Heart right ventricle (tissue), 16 donors: ENCODE results near the gene TNFRSF21. TPM values are rescaled to one million over a fixed set of nuclear protein-coding genes. Genes with fewer than 3 reads are reported as not detected.

Experiments used
- ATAC-seq, 8 donors: fragments of 200-7000 bp; cut with Tn5 transposase; one replicate each; pipeline ENCODE4 v1.9.1; 2020; ENCODE audit warnings: mild to moderate bottlenecking in 8 of 8, moderate library complexity in 8 of 8, moderate number of reproducible peaks in 1 of 8
- DNase-seq, 2 donors: peaks; one replicate each; pipeline ENCODE4 v3.0.0-alpha.2; 2020
- H3K27ac ChIP-seq, 10 donors: fragments of 200-600 bp; sonication (generic) in 2 of 10; one replicate each; pipeline versions ENCODE4 v1.5.0 to v1.8.0; 2020 to 2022; ENCODE audit warnings: mild to moderate bottlenecking in 3 of 10
- H3K27me3 ChIP-seq, 7 donors: fragments of 200-600 bp; one replicate each; pipeline ENCODE4 v1.8.0; 2021 to 2022; ENCODE audit warnings: mild to moderate bottlenecking in 2 of 7
- H3K36me3 ChIP-seq, 9 donors: fragments of 200-600 bp; sonication (generic) in 1 of 9; one replicate each; pipeline versions ENCODE4 v1.5.0 to v1.8.0; 2020 to 2022; ENCODE audit warnings: mild to moderate bottlenecking in 2 of 9
- H3K4me1 ChIP-seq, 9 donors: fragments of 200-600 bp; sonication (generic) in 1 of 9; one replicate each; pipeline versions ENCODE4 v1.5.0 to v1.8.0; 2020 to 2022; ENCODE audit warnings: mild to moderate bottlenecking in 4 of 9
- H3K4me3 ChIP-seq, 10 donors: fragments of 200-600 bp; sonication (generic) in 2 of 10; one replicate each; pipeline versions ENCODE4 v1.5.0 to v1.8.0; 2020 to 2022; ENCODE audit warnings: mild to moderate bottlenecking in 7 of 10, moderate library complexity in 2 of 10
- H3K9me3 ChIP-seq, 11 donors: fragments of 200-600 bp in 10 of 11; sonication (generic) in 2 of 11; one replicate each; pipeline versions ENCODE4 v1.5.0 to v1.8.0; 2013 to 2022; ENCODE audit warnings: mild to moderate bottlenecking in 2 of 11, control low read depth in 1 of 11, moderate library complexity in 1 of 11
- CTCF ChIP-seq, 9 donors: fragments of 200-600 bp; sonication (generic) in 2 of 9; IDR thresholded peaks; one replicate each; pipeline versions ENCODE4 v1.5.0 to v1.8.0; 2021 to 2022; ENCODE audit warnings: antibody characterized with exemption in 9 of 9, mild to moderate bottlenecking in 5 of 9, moderate library complexity in 1 of 9
- WGBS, 2 donors: extraction: QIAGEN DNeasy Blood & Tissue Kit; methylation state at CpG; one replicate each; pipeline ENCODE4 v1.1.7; 2013; ENCODE audit warnings: inconsistent platforms in 1 of 2; 5-methylcytosine and 5-hydroxymethylcytosine counted together
- intact Hi-C, 10 donors: fragments of 100-400 bp; cut with DNase I; formaldehyde crosslinking; loops; one replicate each; pipeline versions ENCODE4 v1.11.1 to v1.14.2; 2022
- polyA plus RNA-seq, 2 donors: library from polyadenylated mRNA; stranded (reverse); fragments of 200-250 nt; gene quantifications; one replicate each; pipeline ENCODE4 v1.2.3, GENCODE V29; 2013
- total RNA-seq, 10 donors: library from RNA; stranded (reverse); fragmentation: NEBNext Ultra II Directional in 3 of 10; extraction: Animal tissue kit (Norgen Biotek cat#: 25700) in 3 of 10; gene quantifications; one replicate each; pipeline versions ENCODE4 v1.2.1 to v1.2.4, GENCODE V29; 2021 to 2023
- donor health status: Arrhythmogenic right ventricular cardiomyopathy.
- donor health status: ischemic (EF 13 %, LVEDD 7.1; RV severe dilation, severe dysfunction).
- donor health status: healthy with polysubstance abuse.
- donor health status: DM: no; HTN: yes; CAD: no.
- donor health status: DM: no; HTN: no; CAD: no.
- donor health status: ischemic (EF 25% LVEDD 6.9; RV normal size, moderate dysfunction).
- donor health status: ischemic (EF 25% LVEDD 5.7; RV mildly dilated, moderate dysfunction).
- donor health status: healthy.
- donor health status: DM: yes; HTN: yes; CAD: no.
- donor health status: Ischemic cardiomyopathy.
- donor health status: ischemic (EF 35%, LVEDD 5.7; RV mildly dilated, moderate dysfunction).
- donor health status: nonischemic (EF 11% LVEDD 7.7; RV severe dilation, severe dysfunction).
- donor health status: DM: yes; HTN: yes; CAD: no.
- donor health status: PGD.
- donor health status: ischemic (EF 29% LVEDD 5.4; RV normal size, mild dysfunction).
- donor health status: nonischemic (EF 23%, LVEDD 6.1; RV moderate dilation, normal function).

The TNFRSF21 gene
- total and polyA plus RNA-seq, 12 donors: 3.8 to 12.8 (median 6.0) TPM

DNA sequence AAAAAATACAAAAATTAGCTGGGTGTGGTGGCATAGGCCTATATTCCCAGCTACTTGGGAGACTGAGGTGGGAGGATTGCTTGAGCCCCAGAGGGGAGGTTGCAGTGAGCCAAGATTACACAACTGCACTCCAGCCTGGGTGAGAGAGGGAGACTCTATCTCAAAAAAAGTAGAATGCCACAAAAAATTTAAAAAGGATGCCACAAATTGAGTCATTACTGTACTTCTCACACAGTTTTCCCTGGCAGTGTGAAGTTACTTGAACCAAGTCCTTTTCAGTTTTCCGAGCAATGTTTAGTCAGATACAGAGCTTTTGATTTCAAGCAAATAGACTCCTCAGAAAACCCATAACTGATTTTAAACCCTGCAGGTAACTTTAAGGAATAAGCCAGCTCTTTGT, 53.3 kb downstream of the TNFRSF21 start:
- H3K27me3 ChIP-seq: peaks cover 0 to 7% (median 0%) of the 10 kb centered on the region in 7 donors
- TF ChIP-seq CTCF (IDR thresholded peaks at IDR 0.05): no peak
- H3K36me3 ChIP-seq: peaks cover 0 to 13% (median 0%) of the 10 kb centered on the region in 9 donors
- peaks cover 0 to 8% (median 0%) of the 10 kb centered on the region in 9 donors for H3K4me1 ChIP-seq
- DNase-seq: no peak
- no peak for ATAC-seq
- H3K9me3 ChIP-seq: no peaks in the 10 kb centered on the region
- H3K27ac ChIP-seq: no peak overlapping the region
- intact Hi-C loops: loop anchor here in 1 of 10 donors (10.0 kb wide), 1 partner anchor 48 kb away; the partner anchor contains the start of gene TNFRSF21
- WGBS, 2 donors: 91 to 100% methylated on average over 1 of the region's 1 CpG
- no peak overlapping the region for H3K4me3 ChIP-seq

DNA sequence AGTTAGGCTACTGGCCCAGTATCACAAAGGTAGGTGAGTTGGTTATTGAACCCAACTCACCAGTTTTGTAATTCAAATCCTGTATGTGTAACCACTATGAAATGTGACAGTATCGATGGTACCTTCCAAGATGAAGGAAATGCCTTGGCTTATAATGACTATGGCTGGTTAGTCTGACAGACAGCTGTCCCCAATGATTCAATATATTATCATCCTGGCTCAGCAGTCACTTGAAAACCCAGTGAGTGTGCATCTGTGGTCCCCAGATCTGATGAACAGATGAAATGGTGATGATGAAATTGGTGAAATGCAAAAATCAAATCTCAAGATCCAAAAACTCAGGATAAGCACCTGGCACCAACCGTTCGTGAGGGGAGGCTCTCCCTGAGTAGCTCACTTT, 54.8 kb downstream of the TNFRSF21 start:
- H3K9me3 ChIP-seq: no peaks in the 10 kb centered on the region
- ATAC-seq (no peak), DNase-seq (no peak)
- peaks cover 0 to 7% (median 0%) of the 10 kb centered on the region in 7 donors for H3K27me3 ChIP-seq
- no peak overlapping the region for H3K27ac ChIP-seq
- H3K36me3 ChIP-seq: peaks cover 0 to 13% (median 0%) of the 10 kb centered on the region in 9 donors
- intact Hi-C loops: loop anchor here in 1 of 10 donors (10.0 kb wide), 1 partner anchor 50 kb away; the partner anchor contains the start of gene TNFRSF21
- peaks cover 0 to 4% (median 0%) of the 10 kb centered on the region in 9 donors for H3K4me1 ChIP-seq
- WGBS, 2 donors: 91 to 92% methylated on average over 3 of the region's 3 CpGs
- no peak for TF ChIP-seq CTCF (IDR thresholded peaks at IDR 0.05)
- H3K4me3 ChIP-seq: no peak overlapping the region

GRCh38 chr6:47254051-47254450, 55.7 kb downstream of the TNFRSF21 start:
- no peak for TF ChIP-seq CTCF (IDR thresholded peaks at IDR 0.05)
- no peak overlapping the region for H3K4me3 ChIP-seq
- H3K27ac ChIP-seq: no peak overlapping the region
- WGBS, 2 donors: 95 to 97% methylated on average over 6 of the region's 6 CpGs
- H3K27me3 ChIP-seq: peaks cover 0 to 6% (median 0%) of the 10 kb centered on the region in 7 donors
- no peaks in the 10 kb centered on the region for H3K9me3 ChIP-seq
- ATAC-seq (no peak), DNase-seq (no peak)
- peaks cover 0 to 13% (median 0%) of the 10 kb centered on the region in 9 donors for H3K36me3 ChIP-seq
- H3K4me1 ChIP-seq: peaks cover 0 to 11% (median under 1%) of the 10 kb centered on the region in 9 donors
- intact Hi-C loops: loop anchor here in 1 of 10 donors (10.0 kb wide), 1 partner anchor 51 kb away; the partner anchor contains the start of gene TNFRSF21

GRCh38 chr6:47253136-47253535, 56.6 kb downstream of the TNFRSF21 start:
- Histone ChIP-seq H3K9me3 (no peaks in the 10 kb centered on the region), H3K4me3 (no peak overlapping the region), H3K36me3 (peaks cover 0 to 13% (median 0%) of the 10 kb centered on the region in 9 donors), H3K27ac (no peak overlapping the region), H3K4me1 (peaks cover 0 to 20% (median 10%) of the 10 kb centered on the region in 9 donors), H3K27me3 (no peaks in the 10 kb centered on the region)
- ATAC-seq (no peak), DNase-seq (no peak)
- WGBS, 2 donors: 95 to 97% methylated on average over 15 of the region's 15 CpGs
- no peak for TF ChIP-seq CTCF (IDR thresholded peaks at IDR 0.05)
- intact Hi-C loops: loop anchor here in 1 of 10 donors (10.0 kb wide), 1 partner anchor 52 kb away; the partner anchor contains the start of gene TNFRSF21
